Spleen (tissue), 11 donors: ENCODE measurements around the gene CCDC88B. TPM values are rescaled to one million over a fixed set of nuclear protein-coding genes. Genes with fewer than 3 reads are reported as not detected.

Source experiments
- DNase-seq: peaks from one replicate; pipeline ENCODE4 v3.0.0-alpha.2; 2020
- H3K27ac ChIP-seq, 8 donors: fragments of 200-600 bp; sonication (generic) in 7 of 8; 1 replicate in 4 of 8; 2 replicates in 4 of 8; pipeline versions ENCODE4 v1.5.0 to v1.8.0; 2016 to 2021; ENCODE audit warnings: inconsistent platforms in 4 of 8, mild to moderate bottlenecking in 4 of 8, moderate library complexity in 1 of 8
- H3K27me3 ChIP-seq, 7 donors: fragments of 200-600 bp; sonication (generic) in 6 of 7; replicated peaks in 1 of 7; 1 replicate in 4 of 7; 2 replicates in 3 of 7; pipeline versions ENCODE4 v1.5.0 to v1.8.0; 2016 to 2021; ENCODE audit warnings: inconsistent platforms in 3 of 7, mild to moderate bottlenecking in 1 of 7
- H3K36me3 ChIP-seq, 6 donors: fragments of 200-600 bp; sonication (generic) in 5 of 6; 1 replicate in 4 of 6; 2 replicates in 2 of 6; pipeline versions ENCODE4 v1.5.0 to v1.8.0; 2016 to 2021; ENCODE audit warnings: inconsistent platforms in 2 of 6
- H3K4me1 ChIP-seq, 6 donors: fragments of 200-600 bp; sonication (generic) in 5 of 6; 1 replicate in 3 of 6; 2 replicates in 3 of 6; pipeline versions ENCODE4 v1.5.0 to v1.8.0; 2016 to 2021; ENCODE audit warnings: inconsistent platforms in 3 of 6
- H3K4me3 ChIP-seq, 8 donors: fragments of 200-600 bp; sonication (generic) in 7 of 8; 1 replicate in 4 of 8; 2 replicates in 4 of 8; pipeline versions ENCODE4 v1.5.0 to v1.8.0; 2016 to 2021; ENCODE audit warnings: inconsistent platforms in 4 of 8, mild to moderate bottlenecking in 4 of 8, moderate library complexity in 2 of 8
- H3K9me3 ChIP-seq, 8 donors: fragments of 200-600 bp; sonication (generic) in 7 of 8; 1 replicate in 4 of 8; 2 replicates in 4 of 8; pipeline versions ENCODE4 v1.5.0 to v1.8.0; 2016 to 2021; ENCODE audit warnings: inconsistent platforms in 4 of 8
- POLR2A ChIP-seq, 3 donors: fragments of 450-650 bp; IDR thresholded peaks; one replicate each; pipeline ENCODE4 v1.5.1; 2017; ENCODE audit warnings: antibody characterized with exemption in 3 of 3, mild to moderate bottlenecking in 1 of 3
- POLR2AphosphoS5 ChIP-seq, 3 donors: sonication (generic); formaldehyde crosslinking; IDR thresholded peaks; one replicate each; pipeline ENCODE4 v1.5.1; 2017; ENCODE audit warnings: antibody characterized with exemption in 3 of 3
- WGBS, 5 donors: extraction: QIAGEN DNeasy Blood & Tissue Kit in 3 of 5; methylation state at CpG; one replicate each; pipeline versions ENCODE4 v1.1.5 to v1.1.7; 2013 to 2018; 5-methylcytosine and 5-hydroxymethylcytosine counted together
- intact Hi-C: fragments of 100-400 bp; cut with DNase I; formaldehyde crosslinking; loops from one replicate; pipeline ENCODE4 v1.15.0; 2023; ENCODE audit warnings: low total_unique reads
- polyA plus RNA-seq, 3 donors: library from polyadenylated mRNA; stranded (reverse); fragments of 200-250 nt; gene quantifications; one replicate each; pipeline ENCODE4 v1.2.1, GENCODE V29; 2013
- total RNA-seq, 7 donors: library from RNA; depleted of rRNA in 3 of 7; stranded (reverse); fragments of >200 nt in 3 of 7; fragmentation: NEBNext Ultra II Directional in 4 of 7; extraction: Animal tissue kit (Norgen Biotek cat#: 25700) in 4 of 7; gene quantifications; one replicate each; pipeline versions ENCODE4 v1.1.0 to v1.2.1, GENCODE V29; 2016 to 2021
- TF ChIP-seq, protein P1 (sequence below), 11 experiments: fragments of 200-600 bp in 7 of 11; fragments of 450-650 bp in 4 of 11; sonication (generic) in 4 of 11; IDR thresholded peaks in 8 of 11; conservative IDR thresholded peaks in 3 of 11; 1 replicate in 7 of 11; 2 replicates in 4 of 11; pipeline versions ENCODE4 v1.4.0 to v1.8.0; 2016 to 2021; ENCODE audit warnings: antibody characterized with exemption in 11 of 11, inconsistent platforms in 4 of 11, mild to moderate bottlenecking in 1 of 11
- donor health status: healthy with polysubstance abuse.
- donor health status: DM: no; HTN: no; CAD: no; lungs with moderate emphysema.
- donor health status: DM: no; HTN: no; CAD: no.
- donor health status: Bipolar disorder and iron deficiency.
- donor health status: healthy.
- donor health status: DM: no; HTN: no; CAD: no.
- donor health status: DM: yes; HTN: yes; CAD: no.

CCDC88B gene
- total and polyA plus RNA-seq, 10 donors = 64.3 to 638 (median 106) TPM

DNA sequence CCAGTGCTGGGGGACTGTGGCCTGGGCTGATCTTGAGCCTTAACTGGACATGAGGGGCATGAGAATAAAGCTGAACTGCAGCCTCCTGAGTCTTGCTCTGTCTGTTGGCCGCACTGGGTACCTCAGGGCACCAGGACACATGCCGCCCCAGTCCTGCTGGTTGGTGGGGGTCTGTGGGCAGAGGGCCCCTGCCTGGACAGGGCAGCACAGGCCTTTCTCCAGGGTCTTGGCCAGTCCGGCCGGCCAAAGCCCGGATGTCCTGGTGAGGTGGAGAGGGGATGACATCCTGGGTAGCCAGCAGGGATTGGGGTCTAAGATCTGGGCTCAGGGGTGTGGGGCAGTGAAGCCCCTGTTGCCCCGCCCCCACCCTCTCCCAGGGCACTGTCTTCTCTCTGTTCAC is 17.4 kb downstream of the CCDC88B start:
- TF ChIP-seq, protein P1, sequence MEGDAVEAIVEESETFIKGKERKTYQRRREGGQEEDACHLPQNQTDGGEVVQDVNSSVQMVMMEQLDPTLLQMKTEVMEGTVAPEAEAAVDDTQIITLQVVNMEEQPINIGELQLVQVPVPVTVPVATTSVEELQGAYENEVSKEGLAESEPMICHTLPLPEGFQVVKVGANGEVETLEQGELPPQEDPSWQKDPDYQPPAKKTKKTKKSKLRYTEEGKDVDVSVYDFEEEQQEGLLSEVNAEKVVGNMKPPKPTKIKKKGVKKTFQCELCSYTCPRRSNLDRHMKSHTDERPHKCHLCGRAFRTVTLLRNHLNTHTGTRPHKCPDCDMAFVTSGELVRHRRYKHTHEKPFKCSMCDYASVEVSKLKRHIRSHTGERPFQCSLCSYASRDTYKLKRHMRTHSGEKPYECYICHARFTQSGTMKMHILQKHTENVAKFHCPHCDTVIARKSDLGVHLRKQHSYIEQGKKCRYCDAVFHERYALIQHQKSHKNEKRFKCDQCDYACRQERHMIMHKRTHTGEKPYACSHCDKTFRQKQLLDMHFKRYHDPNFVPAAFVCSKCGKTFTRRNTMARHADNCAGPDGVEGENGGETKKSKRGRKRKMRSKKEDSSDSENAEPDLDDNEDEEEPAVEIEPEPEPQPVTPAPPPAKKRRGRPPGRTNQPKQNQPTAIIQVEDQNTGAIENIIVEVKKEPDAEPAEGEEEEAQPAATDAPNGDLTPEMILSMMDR (IDR thresholded peaks at IDR 0.05 in 8 of 11, conservative IDR thresholded peaks at IDR 0.05 in 3 of 11) = no peak
- TF ChIP-seq POLR2AphosphoS5 (IDR thresholded peaks at IDR 0.05) (no peak), POLR2A (IDR thresholded peaks at IDR 0.05) (no peak)
- WGBS, 5 donors = 83 to 96% (median 87%) methylated on average over 5 to 6 of the region's 6 CpGs
- Histone ChIP-seq H3K27me3 (no peaks in the 10 kb centered on the region), H3K9me3 (no peaks in the 10 kb centered on the region), H3K27ac (peak overlapping the region in 6 of 8 donors; percentile 83 to 89 (median 84)), H3K4me3 (no peak overlapping the region), H3K4me1 (peaks cover 34 to 96% (median 61%) of the 10 kb centered on the region in 6 donors), H3K36me3 (peaks cover 0 to 72% (median 30%) of the 10 kb centered on the region in 6 donors)
- no peak for DNase-seq
- intact Hi-C loops = no loop called here

DNA sequence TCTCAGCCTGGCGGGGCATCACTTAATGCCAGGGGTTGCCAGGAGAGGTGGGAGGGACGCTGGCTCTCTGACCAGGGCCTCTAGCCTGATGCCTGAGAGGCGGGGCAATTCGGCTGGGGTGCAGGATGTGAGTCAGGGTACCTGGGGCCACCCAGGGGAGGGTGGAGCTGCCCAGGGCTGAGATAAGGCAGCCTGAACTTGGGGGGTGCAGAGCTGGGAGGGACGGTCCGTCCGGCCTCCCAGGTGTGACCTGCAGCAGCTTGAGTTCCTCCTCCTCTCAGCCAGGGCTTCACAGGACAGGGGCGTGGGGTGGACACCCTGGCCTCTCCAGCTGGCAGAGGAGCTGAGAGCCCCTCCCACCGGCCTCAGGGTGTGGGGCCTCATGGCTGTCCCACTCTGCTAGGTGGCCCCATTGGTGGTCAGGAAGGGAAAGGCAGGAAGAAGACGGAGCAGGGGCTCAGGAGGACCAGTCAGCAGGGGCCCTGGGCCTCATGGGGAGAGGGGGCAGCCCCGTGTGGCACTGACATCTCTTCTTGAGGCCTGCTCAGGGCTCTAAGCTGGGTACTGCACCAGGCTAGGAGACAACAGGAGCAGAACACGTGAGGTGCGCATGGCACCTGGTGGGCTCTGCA is 18.0 kb downstream of the CCDC88B start:
- H3K27ac ChIP-seq = peak overlapping the region; percentile 83 to 89 (median 84)
- no peaks in the 10 kb centered on the region for H3K27me3 ChIP-seq
- H3K4me1 ChIP-seq = peaks cover 34 to 90% (median 61%) of the 10 kb centered on the region in 6 donors
- TF ChIP-seq, protein P1 (IDR thresholded peaks at IDR 0.05 in 8 of 11, conservative IDR thresholded peaks at IDR 0.05 in 3 of 11) = no peak
- peak in 1 of 3 donors; percentile 37 for TF ChIP-seq POLR2AphosphoS5 (IDR thresholded peaks at IDR 0.05)
- TF ChIP-seq POLR2A (IDR thresholded peaks at IDR 0.05) = no peak
- H3K9me3 ChIP-seq = no peaks in the 10 kb centered on the region
- H3K4me3 ChIP-seq = peak overlapping the region in 6 of 8 donors; percentile 68 to 94 (median 84)
- intact Hi-C loops = no loop called here
- DNase-seq = no peak
- 50 to 64% (median 54%) methylated on average over 7 to 13 of the region's 13 CpGs for WGBS, 5 donors
- H3K36me3 ChIP-seq = peaks cover 0 to 72% (median 31%) of the 10 kb centered on the region in 6 donors

DNA sequence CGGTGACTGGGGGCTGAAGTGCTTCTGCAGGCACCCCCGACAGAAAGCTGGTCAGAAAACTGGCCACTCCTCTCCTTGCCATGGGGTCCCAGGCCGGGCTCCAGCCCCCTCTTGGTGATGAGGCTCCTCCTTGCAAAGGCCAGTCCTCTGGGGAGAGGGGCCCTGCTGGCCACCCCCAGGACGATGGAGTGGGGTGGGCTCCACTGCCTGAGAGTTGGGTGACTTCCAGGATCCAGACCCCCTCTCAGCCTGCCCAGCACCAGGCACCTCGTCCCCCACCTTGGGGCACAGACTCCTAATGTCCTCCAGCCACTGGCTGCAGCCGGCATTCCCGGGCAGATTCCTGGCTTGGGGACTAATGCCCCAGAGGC is 18.5 kb downstream of the CCDC88B start:
- Histone ChIP-seq H3K4me1 (peaks cover 34 to 85% (median 58%) of the 10 kb centered on the region in 6 donors), H3K27ac (peak overlapping the region; percentile 83 to 89 (median 84)), H3K9me3 (no peaks in the 10 kb centered on the region), H3K36me3 (peaks cover 0 to 72% (median 31%) of the 10 kb centered on the region in 6 donors), H3K4me3 (peak overlapping the region; percentile 57 to 94 (median 79)), H3K27me3 (no peaks in the 10 kb centered on the region)
- DNase-seq = no peak
- intact Hi-C loops = no loop called here
- no peak for TF ChIP-seq POLR2A (IDR thresholded peaks at IDR 0.05)
- TF ChIP-seq POLR2AphosphoS5 (IDR thresholded peaks at IDR 0.05) = no peak
- TF ChIP-seq, protein P1 (IDR thresholded peaks at IDR 0.05 in 8 of 11, conservative IDR thresholded peaks at IDR 0.05 in 3 of 11) = no peak
- WGBS, 5 donors = 22 to 47% (median 29%) methylated on average over 4 to 7 of the region's 7 CpGs

DNA sequence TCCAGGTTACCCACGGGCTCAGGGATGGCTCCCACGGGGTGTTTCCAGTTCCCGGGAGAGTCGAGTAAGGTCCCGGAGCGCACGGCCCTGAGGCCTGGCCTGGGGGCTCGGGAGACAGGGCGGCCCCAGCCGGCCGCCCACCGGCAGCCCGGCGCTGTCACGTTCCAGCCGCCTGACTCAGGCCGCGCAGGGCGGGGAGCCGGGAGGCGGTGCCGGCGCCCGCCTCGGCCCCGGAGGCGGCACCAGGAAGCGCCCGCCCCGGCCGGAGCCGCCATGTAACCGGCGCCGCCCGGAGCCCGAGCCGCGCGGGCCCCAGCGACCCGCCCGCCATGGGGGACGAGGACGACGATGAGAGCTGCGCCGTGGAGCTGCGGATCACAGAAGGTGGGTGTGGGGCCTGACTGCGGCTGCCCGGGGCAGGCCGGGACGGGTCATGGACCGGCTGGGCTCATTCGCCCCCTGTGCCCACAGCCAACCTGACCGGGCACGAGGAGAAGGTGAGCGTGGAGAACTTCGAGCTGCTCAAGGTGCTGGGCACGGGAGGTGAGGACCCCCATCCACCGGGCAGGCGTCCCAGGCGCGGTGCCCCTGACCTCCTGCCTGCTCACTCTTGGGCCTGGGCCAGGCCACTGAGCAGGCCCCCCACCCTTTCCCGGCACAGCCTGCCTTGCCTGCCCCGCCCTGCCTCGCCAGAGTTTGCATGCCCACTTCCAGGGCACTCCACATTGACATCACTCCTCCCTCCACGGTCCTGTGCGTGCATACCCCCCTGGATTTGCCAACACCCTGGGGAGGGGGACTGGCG is 19.1 kb downstream of the CCDC88B start, which contains the start of gene RPS6KA4:
Gene RPS6KA4 (plus strand): TSS at position 256 of the 805 bp plus-strand sequence. CDS start 74 bp downstream, at position 330.
- Histone ChIP-seq H3K27me3 (no peaks in the 10 kb centered on the region), H3K27ac (peak within 1 kb of the TSS; percentile 83 to 89 (median 84)), H3K36me3 (peaks cover 0 to 72% (median 35%) of the 10 kb centered on the region in 6 donors), H3K9me3 (no peaks in the 10 kb centered on the region), H3K4me1 (peaks cover 34 to 80% (median 55%) of the 10 kb centered on the region in 6 donors), H3K4me3 (peak within 1 kb of the TSS; percentile 57 to 94 (median 79))
- intact Hi-C loops = no loop called here
- TF ChIP-seq, protein P1 (IDR thresholded peaks at IDR 0.05 in 8 of 11, conservative IDR thresholded peaks at IDR 0.05 in 3 of 11) = no peak
- peak; percentile 56 to 80 (median 76) for TF ChIP-seq POLR2AphosphoS5 (IDR thresholded peaks at IDR 0.05)
- peak; percentile 92 for DNase-seq
- 0 to 2% (median 0%) methylated on average over 13 to 70 of the region's 70 CpGs for WGBS, 5 donors
